Measurements from ENCODE around the gene RPL26. TPM values are rescaled to one million over a fixed set of nuclear protein-coding genes. Genes with fewer than 3 reads are reported as not detected.

RPL26 gene
- total and polyA plus RNA-seq, 7 donors = 3,681 to 6,374 (median 4,708) TPM

GRCh38 chr17:8360751-8361150, 22.2 kb downstream of the RPL26 start:
- intact Hi-C loops (cut with DNase I) = no loop called here
- WGBS, 2 donors = 58 to 75% methylated on average over 3 of the region's 3 CpGs
- DNase-seq = no peak
- Histone ChIP-seq H3K4me1 (peaks cover 0 to 16% (median under 1%) of the 10 kb centered on the region in 4 donors), H3K4me3 (no peak overlapping the region), H3K27ac (peak overlapping the region in 2 of 4 donors; percentile 18 to 41), H3K36me3 (no peaks in the 10 kb centered on the region), H3K27me3 (no peaks in the 10 kb centered on the region), H3K9me3 (no peaks in the 10 kb centered on the region)
- TF ChIP-seq POLR2AphosphoS5 (IDR thresholded peaks at IDR 0.05) (no peak), CTCF (IDR thresholded peaks at IDR 0.05) (no peak)

- no peaks in the 10 kb centered on the region for H3K36me3 ChIP-seq
Measured at GRCh38 chr17:8360260-8360659, 22.7 kb downstream of the RPL26 start.

GRCh38 chr17:8359769-8360168, 23.2 kb downstream of the RPL26 start:
- intact Hi-C loops (cut with DNase I) = no loop called here
- DNase-seq = no peak
- Histone ChIP-seq H3K4me1 (peaks cover 0 to 15% (median 0%) of the 10 kb centered on the region in 4 donors), H3K4me3 (no peak overlapping the region), H3K9me3 (no peaks in the 10 kb centered on the region), H3K36me3 (no peaks in the 10 kb centered on the region), H3K27me3 (no peaks in the 10 kb centered on the region), H3K27ac (peak overlapping the region in 1 of 4 donors; percentile 52)
- WGBS, 2 donors = 66 to 82% methylated on average over 5 of the region's 5 CpGs
- TF ChIP-seq POLR2A (IDR thresholded peaks at IDR 0.05) (no peak), POLR2AphosphoS5 (IDR thresholded peaks at IDR 0.05) (peak in 2 of 4 donors; percentile 37 to 52)

More at GRCh38 chr17:8360260-8360659, 22.7 kb downstream of the RPL26 start:
- Histone ChIP-seq H3K4me3 (no peak overlapping the region), H3K4me1 (peaks cover 0 to 15% (median 0%) of the 10 kb centered on the region in 4 donors), H3K9me3 (no peaks in the 10 kb centered on the region), H3K27ac (peak overlapping the region in 2 of 4 donors; percentile 18 to 41), H3K27me3 (no peaks in the 10 kb centered on the region)
- TF ChIP-seq EP300 (IDR thresholded peaks at IDR 0.05) (no peak), CTCF (IDR thresholded peaks at IDR 0.05) (no peak), POLR2A (IDR thresholded peaks at IDR 0.05) (no peak), POLR2AphosphoS5 (IDR thresholded peaks at IDR 0.05) (no peak)
- DNase-seq = no peak
- 32 to 36% methylated on average over 3 of the region's 3 CpGs for WGBS, 2 donors
- intact Hi-C loops (cut with DNase I) = no loop called here

- no peak overlapping the region for H3K27ac ChIP-seq
- 96 to 97% methylated on average over 3 of the region's 3 CpGs for WGBS, 2 donors
Measured at GRCh38 chr17:8357910-8358309, 25.1 kb downstream of the RPL26 start.

DNA sequence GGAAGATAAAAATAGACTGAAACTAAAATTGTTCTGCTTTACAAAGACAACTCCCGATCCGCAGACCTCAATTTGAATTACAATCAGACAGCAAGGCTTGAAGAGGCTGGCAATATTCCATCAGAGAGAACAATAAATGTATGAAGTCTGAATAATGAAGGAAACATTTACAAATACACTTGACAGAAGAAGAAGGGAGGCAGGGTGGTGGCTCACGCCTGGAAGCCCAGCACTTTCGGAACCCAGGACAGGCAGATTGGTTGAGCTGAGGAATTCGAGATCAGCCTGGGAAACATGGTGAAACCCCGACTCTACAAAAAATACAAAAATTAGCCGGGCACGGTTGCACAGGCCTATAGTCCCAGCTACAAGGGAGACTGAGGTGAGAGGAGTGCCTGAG, 28.8 kb downstream of the RPL26 start:
- intact Hi-C loops (cut with DNase I) = no loop called here
- H3K4me3 ChIP-seq = no peak overlapping the region
- no peaks in the 10 kb centered on the region for H3K27me3 ChIP-seq
- H3K4me1 ChIP-seq = no peaks in the 10 kb centered on the region
- WGBS, 2 donors = 79% methylated on average over 8 of the region's 8 CpGs
- no peaks in the 10 kb centered on the region for H3K36me3 ChIP-seq
- TF ChIP-seq CTCF (IDR thresholded peaks at IDR 0.05) = no peak
- TF ChIP-seq POLR2A (IDR thresholded peaks at IDR 0.05) = no peak
- no peak for TF ChIP-seq POLR2AphosphoS5 (IDR thresholded peaks at IDR 0.05)
- TF ChIP-seq EP300 (IDR thresholded peaks at IDR 0.05) = no peak
- H3K9me3 ChIP-seq = no peaks in the 10 kb centered on the region
- no peak for DNase-seq
- H3K27ac ChIP-seq = no peak overlapping the region

More at GRCh38 chr17:8357910-8358309, 25.1 kb downstream of the RPL26 start:
- H3K36me3 ChIP-seq = no peaks in the 10 kb centered on the region
- H3K27me3 ChIP-seq = no peaks in the 10 kb centered on the region
- no peak overlapping the region for H3K4me3 ChIP-seq
- intact Hi-C loops (cut with DNase I) = no loop called here
- H3K4me1 ChIP-seq = peaks cover 0 to 12% (median 0%) of the 10 kb centered on the region in 4 donors
- DNase-seq = no peak
- no peak for TF ChIP-seq POLR2AphosphoS5 (IDR thresholded peaks at IDR 0.05)
- TF ChIP-seq CTCF (IDR thresholded peaks at IDR 0.05) = no peak
- no peak for TF ChIP-seq POLR2A (IDR thresholded peaks at IDR 0.05)
- TF ChIP-seq EP300 (IDR thresholded peaks at IDR 0.05) = no peak
- no peaks in the 10 kb centered on the region for H3K9me3 ChIP-seq

Measured in sigmoid colon (tissue), 7 donors.